Hepatocyte (in vitro differentiated cells): ENCODE results near the gene C5orf47.

ENCODE experiments used
- EZH2 ChIP-seq: fragments of 200-600 bp; sonication (generic); IDR thresholded peaks from 2 replicates; pipeline ENCODE4 v1.6.1; 2016; ENCODE audit warnings: antibody characterized with exemption, mild to moderate bottlenecking, borderline replicate concordance
- EZH2phosphoT487 ChIP-seq: fragments of 200-600 bp; sonication (generic); IDR thresholded peaks from one replicate; pipeline ENCODE4 v1.6.1; 2018; ENCODE audit warnings: antibody characterized with exemption, mild to moderate bottlenecking, low read depth, moderate library complexity; ENCODE audit not compliant: unreplicated experiment, severe bottlenecking
- TF ChIP-seq, protein P1 (sequence below): fragments of 200-600 bp; sonication (generic); IDR thresholded peaks from 2 replicates; pipeline ENCODE4 v1.5.1; 2016; ENCODE audit warnings: antibody characterized with exemption, mild to moderate bottlenecking; ENCODE audit not compliant: poor library complexity

DNA sequence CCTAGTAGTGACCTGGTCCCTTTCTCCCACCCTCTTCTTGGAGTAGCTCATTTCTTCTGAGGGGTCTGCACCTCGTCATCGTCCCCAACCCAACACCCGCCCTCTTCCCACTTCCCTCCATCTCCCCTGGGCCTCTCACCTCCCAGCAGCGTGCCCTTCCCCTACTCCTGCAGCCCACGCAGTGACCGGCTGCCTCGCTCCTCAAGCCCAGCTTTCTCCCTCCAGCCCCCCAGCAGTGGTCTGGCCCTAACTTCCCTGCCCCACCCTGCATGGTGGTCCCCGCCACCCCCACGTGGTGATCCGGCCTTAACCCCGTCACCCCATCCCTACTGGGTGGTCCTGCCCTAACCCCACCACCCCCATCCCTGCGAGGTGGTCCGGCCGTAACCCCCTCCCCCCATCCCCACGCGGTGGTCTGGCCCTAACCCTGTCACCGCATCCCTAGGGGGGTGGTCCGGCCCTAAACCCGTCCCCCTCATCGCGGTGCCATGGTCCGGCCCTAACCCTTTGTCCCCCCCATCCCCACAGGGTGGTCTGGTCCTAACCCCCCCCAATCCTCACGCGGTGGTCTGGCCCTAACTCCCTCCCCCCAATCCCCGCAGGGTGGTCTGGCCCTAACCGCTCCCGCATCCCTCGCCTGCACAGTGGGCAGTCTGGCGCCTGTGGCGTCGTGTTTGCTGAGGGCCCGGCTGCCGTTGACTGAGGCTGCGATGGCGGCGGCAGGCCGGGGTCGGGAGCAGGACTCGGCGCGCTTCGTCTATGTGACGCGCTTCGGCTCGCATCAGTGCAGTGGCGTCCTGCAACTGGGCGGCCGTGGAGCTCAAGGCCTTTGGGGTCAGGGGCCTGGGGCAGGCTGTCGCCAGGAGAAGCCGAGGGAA, at the start of gene C5orf47:
- TF ChIP-seq, protein P1, sequence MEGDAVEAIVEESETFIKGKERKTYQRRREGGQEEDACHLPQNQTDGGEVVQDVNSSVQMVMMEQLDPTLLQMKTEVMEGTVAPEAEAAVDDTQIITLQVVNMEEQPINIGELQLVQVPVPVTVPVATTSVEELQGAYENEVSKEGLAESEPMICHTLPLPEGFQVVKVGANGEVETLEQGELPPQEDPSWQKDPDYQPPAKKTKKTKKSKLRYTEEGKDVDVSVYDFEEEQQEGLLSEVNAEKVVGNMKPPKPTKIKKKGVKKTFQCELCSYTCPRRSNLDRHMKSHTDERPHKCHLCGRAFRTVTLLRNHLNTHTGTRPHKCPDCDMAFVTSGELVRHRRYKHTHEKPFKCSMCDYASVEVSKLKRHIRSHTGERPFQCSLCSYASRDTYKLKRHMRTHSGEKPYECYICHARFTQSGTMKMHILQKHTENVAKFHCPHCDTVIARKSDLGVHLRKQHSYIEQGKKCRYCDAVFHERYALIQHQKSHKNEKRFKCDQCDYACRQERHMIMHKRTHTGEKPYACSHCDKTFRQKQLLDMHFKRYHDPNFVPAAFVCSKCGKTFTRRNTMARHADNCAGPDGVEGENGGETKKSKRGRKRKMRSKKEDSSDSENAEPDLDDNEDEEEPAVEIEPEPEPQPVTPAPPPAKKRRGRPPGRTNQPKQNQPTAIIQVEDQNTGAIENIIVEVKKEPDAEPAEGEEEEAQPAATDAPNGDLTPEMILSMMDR, result no peak
- TF ChIP-seq EZH2 (no peak), EZH2phosphoT487 (no peak)
